Keratinocyte (primary cell): ENCODE measurements around the gene FER1L5. TPM values are rescaled to one million over a fixed set of nuclear protein-coding genes. Genes with fewer than 3 reads are reported as not detected.

Experiments used
- DNase-seq: peaks from one replicate; pipeline ENCODE4 v3.0.0-alpha.2; 2011; ENCODE audit warnings: low read depth, missing footprints, low spot score
- FAIRE-seq: peaks from 2 replicates; lab custom pipeline; 2011; peaks lifted over from hg19 to GRCh38; lab: Jason Lieb, UNC
- H2AFZ ChIP-seq: 2 replicates; pipeline ENCODE4 v1.6.0; 2012; ENCODE audit warnings: low read length, control low read depth, inconsistent platforms; ENCODE audit not compliant: control insufficient read depth
- H3K27ac ChIP-seq: 2 replicates; pipeline ENCODE4 v1.5.1; 2011; ENCODE audit warnings: low read length; ENCODE audit not compliant: control insufficient read depth, insufficient read depth
- H3K27me3 ChIP-seq: 3 replicates; pipeline ENCODE4 v1.6.0; 2011; ENCODE audit warnings: low read length; ENCODE audit not compliant: control insufficient read depth, insufficient read depth; ENCODE audit errors: extremely low read depth
- H3K36me3 ChIP-seq, 2 experiments: 2 replicates in 1 of 2; 3 replicates in 1 of 2; pipeline ENCODE4 v1.5.1; 2011; ENCODE audit warnings: low read length in 2 of 2, mild to moderate bottlenecking in 1 of 2; ENCODE audit not compliant: control insufficient read depth in 2 of 2, insufficient read depth in 2 of 2; ENCODE audit errors: extremely low read depth in 1 of 2
- H3K4me1 ChIP-seq: 3 replicates; pipeline ENCODE4 v1.5.1; 2011; ENCODE audit warnings: low read length; ENCODE audit not compliant: control insufficient read depth, insufficient read depth; ENCODE audit errors: extremely low read depth
- H3K4me2 ChIP-seq: 3 replicates; pipeline ENCODE4 v1.6.0; 2011; ENCODE audit warnings: low read depth, low read length; ENCODE audit not compliant: control insufficient read depth, insufficient read depth; ENCODE audit errors: extremely low read depth
- H3K4me3 ChIP-seq, 3 experiments: fragments of 200-600 bp in 1 of 3; sonication (generic) in 1 of 3; 2 replicates in 2 of 3; 3 replicates in 1 of 3; pipeline ENCODE4 v1.5.1; 2011 to 2016; ENCODE audit warnings: low read length in 3 of 3, mild to moderate bottlenecking in 3 of 3, control low read depth in 2 of 3, inconsistent platforms in 1 of 3, low read depth in 1 of 3, mixed read lengths in 1 of 3, mixed run types in 1 of 3, moderate library complexity in 1 of 3; ENCODE audit not compliant: control insufficient read depth in 2 of 3, insufficient read depth in 2 of 3; ENCODE audit errors: extremely low read depth in 1 of 3
- H3K79me2 ChIP-seq: 2 replicates; pipeline ENCODE4 v1.6.0; 2012; ENCODE audit warnings: low read length; ENCODE audit not compliant: control insufficient read depth, insufficient read depth
- H3K9ac ChIP-seq: 3 replicates; pipeline ENCODE4 v1.6.0; 2011; ENCODE audit warnings: low read length; ENCODE audit not compliant: control insufficient read depth, insufficient read depth; ENCODE audit errors: extremely low read depth
- H3K9me1 ChIP-seq: 3 replicates; pipeline ENCODE4 v1.6.0; 2011; ENCODE audit warnings: low read length; ENCODE audit not compliant: control insufficient read depth, insufficient read depth; ENCODE audit errors: extremely low read depth
- H3K9me3 ChIP-seq: 2 replicates; pipeline ENCODE4 v1.5.1; 2012; ENCODE audit warnings: low read depth, low read length; ENCODE audit not compliant: control insufficient read depth
- H4K20me1 ChIP-seq: 3 replicates; pipeline ENCODE4 v1.6.0; 2011; ENCODE audit warnings: low read length; ENCODE audit not compliant: control insufficient read depth, insufficient read depth; ENCODE audit errors: extremely low read depth
- CTCF ChIP-seq, 3 experiments: IDR thresholded peaks in 1 of 3; conservative IDR thresholded peaks in 1 of 3; optimal IDR thresholded peaks in 1 of 3; 2 replicates in 2 of 3; 3 replicates in 1 of 3; pipeline versions ENCODE3 to v1.5.1; 2011; ENCODE audit warnings: low read length in 3 of 3, mild to moderate bottlenecking in 3 of 3, moderate library complexity in 2 of 3, control low read depth in 1 of 3, inconsistent platforms in 1 of 3; ENCODE audit not compliant: insufficient read depth in 2 of 3; ENCODE audit errors: extremely low read depth in 1 of 3
- EZH2 ChIP-seq: IDR thresholded peaks from one replicate; pipeline ENCODE4 v1.6.1; 2012; ENCODE audit warnings: inconsistent platforms, mild to moderate bottlenecking, low read length, moderate library complexity
- dilution Hi-C: fragments of 300-500 bp; cut with MboI; formaldehyde crosslinking; loops from one replicate; pipeline ENCODE4 v1.7.0; 2020; ENCODE audit warnings: low sequenced_read_pairs; ENCODE audit not compliant: extremely low pct_ligation_motif_present
- polyA plus RNA-seq, 5 experiments: library from polyadenylated mRNA; depleted of rRNA in 3 of 5; stranded (reverse) in 3 of 5; stranded (forward) in 1 of 5; unstranded in 1 of 5; fragments of >200 nt; gene quantifications; 1 replicate in 1 of 5; 2 replicates in 3 of 5; 3 replicates in 1 of 5; pipeline versions ENCODE4 v1.2.1 to v1.2.3, GENCODE V29; 2011 to 2012; ENCODE audit warnings: missing spikeins in 2 of 5, low read depth in 1 of 5, low replicate concordance in 1 of 5

The FER1L5 gene
- polyA plus RNA-seq, 1 donor (not counting 4 experiments of a cell fraction or from before 2014, with no cell fraction given), result 0.01 TPM

GRCh38 chr2:96754317-96754716 is 111.8 kb downstream of the FER1L5 start:
- Histone ChIP-seq H3K27ac (no peak overlapping the region), H3K4me3 (no peak overlapping the region), H3K9ac (no peak overlapping the region), H3K9me1 (no peaks in the 10 kb centered on the region), H3K27me3 (no peaks in the 10 kb centered on the region), H3K79me2 (no peaks in the 10 kb centered on the region), H4K20me1 (no peaks in the 10 kb centered on the region), H3K36me3 (no peaks in the 10 kb centered on the region), H3K4me2 (no peak overlapping the region), H3K4me1 (peaks cover 14% of the 10 kb centered on the region), H3K9me3 (no peaks in the 10 kb centered on the region), H2AFZ (no peak overlapping the region)
- dilution Hi-C loops, result no loop called here
- DNase-seq (no peak), FAIRE-seq (no peak)
- TF ChIP-seq CTCF (optimal IDR thresholded peaks at IDR 0.05 in 1 of 3, IDR thresholded peaks at IDR 0.05 in 1 of 3, conservative IDR thresholded peaks at IDR 0.05 in 1 of 3; ENCODE audit: extremely low read depth in 1 of 3, insufficient read depth in 2 of 3, low read length in 3 of 3) (no peak), EZH2 (no peak)

Other genes starting within 250 kb of the FER1L5 start
- 0.05 to 0.06 TPM in 2 of 3 replicates, not detected in the other for gene NEURL3, start 137.4 kb upstream of the FER1L5 start, polyA plus RNA-seq
- 1.6 to 2.8 TPM (median 1.9 TPM) in 3 replicates for gene ARID5A, start 106.0 kb upstream of the FER1L5 start, polyA plus RNA-seq
- 11.4 to 13.6 TPM (median 12.9 TPM) in 3 replicates for gene KANSL3, start 4.5 kb upstream of the FER1L5 start, polyA plus RNA-seq
- 20.7 to 22.9 TPM (median 20.8 TPM) in 3 replicates for gene LMAN2L, start 97.3 kb downstream of the FER1L5 start, polyA plus RNA-seq
- gene CNNM4, start 118.1 kb downstream of the FER1L5 start, polyA plus RNA-seq, result 4.4 to 7.6 TPM (median 5.5 TPM) in 3 replicates
- 2.3 to 3.1 TPM (median 2.6 TPM) in 3 replicates for gene CNNM3, start 173.5 kb downstream of the FER1L5 start, polyA plus RNA-seq
- gene ANKRD23, start 201.3 kb downstream of the FER1L5 start, polyA plus RNA-seq, result 0.39 to 2.0 TPM (median 1.4 TPM) in 3 replicates
- 6.6 to 8.3 TPM (median 7.2 TPM) in 3 replicates for gene ANKRD39, start 215.3 kb downstream of the FER1L5 start, polyA plus RNA-seq
- 6.9 to 10.2 TPM (median 7.5 TPM) in 3 replicates for gene SEMA4C, start 227.3 kb downstream of the FER1L5 start, polyA plus RNA-seq